SW480 (cell line): ENCODE data around the gene EHD2.
"Not testable (repeated sequence)": the region's sequence is repeated elsewhere in the genome, so short reads cannot be mapped to it uniquely, and the experiment has no call there.

ENCODE experiments used
- DNase-seq: peaks from one replicate; pipeline ENCODE4 v3.0.0-alpha.2; 2016; ENCODE audit warnings: low spot score

EHD2 gene, protein sequence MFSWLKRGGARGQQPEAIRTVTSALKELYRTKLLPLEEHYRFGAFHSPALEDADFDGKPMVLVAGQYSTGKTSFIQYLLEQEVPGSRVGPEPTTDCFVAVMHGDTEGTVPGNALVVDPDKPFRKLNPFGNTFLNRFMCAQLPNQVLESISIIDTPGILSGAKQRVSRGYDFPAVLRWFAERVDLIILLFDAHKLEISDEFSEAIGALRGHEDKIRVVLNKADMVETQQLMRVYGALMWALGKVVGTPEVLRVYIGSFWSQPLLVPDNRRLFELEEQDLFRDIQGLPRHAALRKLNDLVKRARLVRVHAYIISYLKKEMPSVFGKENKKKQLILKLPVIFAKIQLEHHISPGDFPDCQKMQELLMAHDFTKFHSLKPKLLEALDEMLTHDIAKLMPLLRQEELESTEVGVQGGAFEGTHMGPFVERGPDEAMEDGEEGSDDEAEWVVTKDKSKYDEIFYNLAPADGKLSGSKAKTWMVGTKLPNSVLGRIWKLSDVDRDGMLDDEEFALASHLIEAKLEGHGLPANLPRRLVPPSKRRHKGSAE

DNA sequence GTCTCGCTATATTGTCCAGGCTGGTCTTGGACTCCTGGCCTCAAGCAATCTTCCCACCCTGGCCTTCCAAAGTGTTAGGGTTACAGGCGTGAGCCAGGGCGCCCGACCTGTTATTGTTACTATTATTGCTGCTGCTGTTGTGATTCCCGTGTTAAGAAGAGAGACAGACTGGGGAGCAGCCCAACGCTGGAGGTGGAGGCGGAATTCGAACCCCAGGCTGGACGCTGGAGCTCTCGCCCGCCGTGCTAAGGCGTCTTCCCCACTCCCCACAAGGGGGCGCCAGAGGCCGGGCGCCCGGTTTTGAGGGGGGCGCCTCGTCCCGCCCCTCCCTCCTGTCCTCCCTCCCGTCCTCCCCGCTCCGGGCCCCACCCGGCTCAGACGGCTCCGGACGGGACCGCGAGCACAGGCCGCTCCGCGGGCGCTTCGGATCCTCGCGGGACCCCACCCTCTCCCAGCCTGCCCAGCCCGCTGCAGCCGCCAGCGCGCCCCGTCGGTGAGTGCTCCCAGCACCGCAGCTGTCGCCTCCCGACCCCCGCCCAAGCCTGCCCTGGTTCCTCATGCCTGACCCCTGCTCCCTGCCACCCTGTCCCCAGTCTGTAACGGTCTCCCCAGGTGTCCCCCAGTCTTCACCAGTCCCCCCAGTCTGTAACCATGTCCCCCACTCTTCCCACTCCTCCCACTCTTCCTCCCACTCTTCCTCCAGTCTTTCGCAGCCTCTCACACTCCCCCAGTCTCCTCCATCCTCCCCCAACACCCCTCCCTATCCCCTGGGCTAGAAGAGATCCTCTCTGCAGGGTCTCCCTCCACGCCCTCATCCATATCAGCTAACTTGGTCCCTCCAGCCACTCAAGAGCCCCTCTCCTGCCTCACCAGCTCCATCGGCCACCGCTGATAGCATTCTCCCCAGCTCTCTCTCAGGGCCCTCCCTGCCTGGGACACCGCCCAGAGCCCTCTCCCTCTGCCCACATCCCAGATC lies at the start of gene EHD2:
Gene EHD2, plus strand, starts transcription at position 377 of the 976 bp plus-strand sequence. CDS start 3,191 bp downstream, outside the sequence.
- no peak for DNase-seq

DNA sequence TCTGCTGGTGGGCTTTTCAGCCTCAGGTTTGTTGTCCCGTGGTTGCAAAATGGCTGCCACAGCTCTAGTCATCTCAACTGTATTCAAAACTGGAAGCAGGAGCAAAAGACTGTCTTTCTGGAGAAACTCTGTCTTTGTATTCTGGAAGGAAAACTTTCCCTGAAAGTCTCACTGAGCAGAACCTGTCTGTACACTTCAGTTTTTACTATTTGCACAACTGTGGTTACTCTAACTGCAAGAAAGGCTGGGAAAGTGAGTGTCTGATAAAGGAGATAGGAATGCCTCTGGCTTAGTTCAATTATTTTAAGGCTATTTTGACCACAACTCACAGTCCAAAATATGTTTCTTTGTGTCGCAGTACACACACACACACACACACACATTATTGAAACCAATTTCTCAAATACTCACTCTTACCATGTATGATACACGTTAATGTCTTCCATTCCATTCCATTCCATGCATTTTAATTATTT lies 49.7 kb upstream of the EHD2 start:
- DNase-seq: peak; percentile 31

DNA sequence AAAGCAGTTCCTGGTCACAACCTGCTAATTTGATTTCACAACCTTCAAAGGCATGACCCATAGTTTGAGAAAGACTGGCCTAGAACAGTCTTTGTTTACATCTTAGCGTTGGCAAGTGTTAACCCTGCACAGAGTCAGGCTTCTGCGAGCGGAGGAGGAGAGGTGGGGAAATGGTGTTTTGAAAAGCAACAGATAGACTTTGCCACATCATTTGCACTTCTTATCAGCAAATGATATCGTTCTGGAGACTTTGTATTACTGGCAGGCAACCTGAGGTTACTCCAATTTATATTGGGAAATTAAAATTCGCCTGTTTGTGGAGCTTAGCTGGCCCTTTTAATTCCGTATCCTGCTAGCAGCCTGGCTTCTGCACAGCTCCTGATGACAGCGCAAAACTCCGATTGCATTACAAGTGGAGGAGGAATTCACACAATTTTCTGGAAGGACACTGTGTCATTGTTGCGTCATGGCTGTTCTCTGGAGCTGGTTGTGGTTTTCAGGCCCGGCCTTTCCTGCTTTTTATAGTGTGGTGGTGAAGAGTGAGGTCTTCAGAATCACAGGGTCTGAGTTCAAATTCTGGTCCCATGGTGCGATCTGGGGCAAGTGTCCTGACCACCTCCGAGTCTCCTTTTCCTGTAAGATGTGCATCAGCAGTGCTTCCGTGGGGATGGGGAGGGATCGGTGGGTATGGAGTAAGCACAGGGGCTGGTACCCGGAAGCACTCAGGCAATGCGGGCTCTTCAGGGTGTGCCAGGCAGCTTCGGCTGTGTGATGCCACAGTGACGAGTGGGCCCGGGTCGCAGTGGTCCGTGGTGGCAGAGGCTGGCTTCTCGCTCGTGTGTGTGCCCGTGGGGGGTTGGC lies 49.1 kb upstream of the EHD2 start:
- DNase-seq: peak; percentile 29

DNA sequence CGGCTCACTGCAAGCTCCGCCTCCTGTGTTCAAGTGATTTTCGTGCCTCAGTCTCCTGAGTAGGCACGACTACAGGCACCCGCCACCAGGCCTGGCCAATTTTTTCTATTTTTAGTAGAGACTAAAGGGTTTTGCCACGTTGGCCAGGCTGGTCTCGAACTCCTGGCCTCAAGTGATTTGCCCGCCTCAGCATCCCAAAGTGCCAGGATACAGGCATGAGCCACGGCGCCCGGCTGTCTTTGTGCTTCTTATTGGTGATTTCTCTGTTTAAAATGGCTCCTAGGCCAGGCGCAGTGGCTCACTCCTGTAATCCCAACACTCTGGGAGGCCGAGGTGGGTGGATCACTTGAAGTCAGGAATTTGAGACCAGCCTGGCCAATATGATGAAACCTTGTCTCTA lies 44.7 kb upstream of the EHD2 start:
- DNase-seq: not testable (repeated sequence)

DNA sequence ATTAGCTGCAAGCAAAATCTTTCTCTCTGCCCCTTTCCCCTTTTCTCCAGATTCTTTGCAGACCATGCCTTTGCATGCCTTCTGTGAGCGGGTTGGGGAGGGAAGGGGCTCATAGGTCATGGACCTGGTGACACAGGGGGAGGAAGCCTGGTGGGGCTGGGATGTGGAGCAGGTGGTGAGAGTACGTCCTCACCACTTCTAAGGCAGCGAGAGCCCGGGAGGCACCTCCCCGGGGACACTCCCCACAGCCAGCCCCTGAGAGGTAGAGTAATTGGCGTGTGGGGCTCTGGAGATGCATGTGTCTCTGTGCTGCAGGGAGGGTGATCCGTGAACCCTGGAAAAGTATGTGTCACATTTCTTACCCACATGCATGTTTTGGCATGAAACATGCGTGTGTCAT lies 42.5 kb upstream of the EHD2 start:
- DNase-seq: no peak

DNA sequence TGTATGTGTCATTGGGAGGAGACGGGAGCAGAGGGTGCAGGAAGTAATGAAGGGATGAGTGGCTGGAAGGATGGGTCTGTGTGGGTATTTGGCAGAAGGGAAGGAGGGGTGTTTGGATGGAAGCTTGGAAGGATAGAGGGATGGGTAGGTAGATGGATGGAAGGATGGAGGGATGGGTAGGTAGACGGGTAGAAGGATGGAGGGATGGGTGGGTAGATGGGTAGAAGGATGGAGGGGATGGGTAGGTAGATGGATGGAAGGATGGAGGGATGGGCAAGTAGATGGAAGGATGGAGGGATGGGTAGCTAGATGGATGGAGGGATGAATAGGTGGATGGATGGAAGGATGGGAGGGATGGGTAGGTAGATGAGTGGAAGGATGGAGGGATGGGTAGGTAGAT lies 41.7 kb upstream of the EHD2 start:
- no peak for DNase-seq

DNA sequence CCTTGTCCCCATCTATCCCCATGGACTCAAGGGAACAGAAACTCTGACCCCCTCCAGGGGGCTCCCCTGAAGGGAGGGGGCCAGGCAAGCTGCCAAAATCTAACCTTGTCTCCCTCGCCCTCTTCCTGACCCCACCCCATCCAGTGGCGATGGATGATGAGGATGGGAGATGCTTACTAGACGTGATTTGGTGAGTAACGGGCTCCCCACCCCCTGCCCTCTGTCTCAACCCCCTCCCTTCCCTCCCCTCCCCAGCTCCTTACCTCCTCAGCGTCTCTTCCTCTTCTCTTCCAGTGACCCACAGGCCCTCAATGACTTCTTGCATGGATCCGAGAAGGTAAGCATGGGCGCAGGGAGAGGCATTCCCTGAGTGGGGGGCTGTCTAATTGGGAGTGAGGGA lies 39.8 kb upstream of the EHD2 start:
- DNase-seq: no peak

DNA sequence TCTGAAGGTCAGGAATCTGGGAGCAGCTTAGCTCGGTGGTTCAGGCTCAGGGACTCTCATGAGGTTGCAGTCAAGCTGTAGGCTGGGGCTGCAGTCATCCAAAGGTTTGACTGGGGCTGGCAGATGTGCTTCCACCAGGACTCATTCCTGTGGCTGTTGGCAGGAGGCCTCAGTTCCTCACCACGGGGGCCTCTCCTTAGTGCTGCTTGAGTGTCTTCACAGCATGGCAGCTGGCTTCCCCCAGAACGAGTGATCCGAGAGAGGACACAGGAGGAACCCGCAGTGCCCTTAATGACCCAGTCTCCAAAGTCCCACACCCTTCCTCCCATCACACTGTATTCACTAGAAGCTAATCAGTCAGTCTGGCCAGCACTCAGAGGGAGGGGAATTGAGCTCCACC lies 38.7 kb upstream of the EHD2 start:
- no peak for DNase-seq

DNA sequence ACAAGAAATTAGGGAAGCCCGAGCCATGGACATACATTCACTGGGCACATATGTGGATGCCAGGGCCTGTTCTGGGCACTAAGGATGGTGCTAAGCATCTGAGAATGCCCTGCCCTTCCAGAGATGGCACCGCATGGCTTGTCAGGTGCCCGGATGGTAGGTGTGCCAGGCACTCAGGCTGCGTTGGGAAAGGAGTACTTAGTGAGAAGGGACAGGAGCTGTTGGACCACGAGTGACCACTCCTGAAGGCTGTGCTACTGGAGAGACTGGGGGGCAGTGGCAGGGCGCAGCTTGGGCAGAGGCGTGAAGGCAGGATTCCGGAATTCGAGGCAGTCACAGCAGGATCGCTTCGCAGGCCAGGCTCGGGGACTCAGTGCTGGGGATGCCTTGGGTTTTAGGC lies 38.0 kb upstream of the EHD2 start:
- DNase-seq: no peak

DNA sequence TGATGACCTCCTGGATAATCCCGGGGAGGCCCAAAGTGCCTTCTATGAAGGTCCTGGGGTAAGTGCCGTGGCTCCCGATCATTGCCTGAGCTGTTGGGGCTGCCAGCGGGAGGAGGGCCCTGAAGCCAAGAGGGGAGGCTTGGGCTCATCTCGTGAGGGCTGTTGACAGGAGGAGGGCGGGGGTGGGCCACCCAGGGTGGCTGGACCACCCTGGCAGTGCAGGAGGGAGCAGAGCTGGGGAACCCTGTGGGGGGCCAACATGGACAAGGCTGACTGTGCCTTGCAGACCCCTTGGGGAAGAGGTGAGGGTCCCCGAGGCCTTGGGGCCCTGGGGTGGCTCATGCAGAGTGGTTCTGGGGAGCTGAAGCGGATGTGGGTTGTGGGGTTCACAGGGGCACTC lies 37.4 kb upstream of the EHD2 start:
- DNase-seq: no peak

DNA sequence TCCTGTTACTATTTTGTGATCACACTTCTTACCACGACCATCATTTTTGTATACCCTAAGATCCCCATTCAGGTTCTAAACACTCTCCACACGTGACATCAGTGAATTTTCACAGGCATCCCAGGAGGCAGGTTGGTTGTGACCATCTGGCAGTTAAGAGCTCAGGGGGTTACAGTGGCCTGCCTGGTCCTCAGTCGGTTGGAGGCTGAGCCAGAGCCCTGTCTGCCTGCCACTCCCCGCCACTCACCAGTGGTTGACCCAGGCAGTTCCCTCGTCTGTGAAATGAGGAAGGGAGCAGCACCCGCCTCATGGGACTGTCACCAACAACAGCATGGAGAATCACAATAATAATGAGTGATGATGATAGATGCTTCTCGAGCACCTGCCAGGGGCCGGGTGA lies 36.4 kb upstream of the EHD2 start:
- no peak for DNase-seq

DNA sequence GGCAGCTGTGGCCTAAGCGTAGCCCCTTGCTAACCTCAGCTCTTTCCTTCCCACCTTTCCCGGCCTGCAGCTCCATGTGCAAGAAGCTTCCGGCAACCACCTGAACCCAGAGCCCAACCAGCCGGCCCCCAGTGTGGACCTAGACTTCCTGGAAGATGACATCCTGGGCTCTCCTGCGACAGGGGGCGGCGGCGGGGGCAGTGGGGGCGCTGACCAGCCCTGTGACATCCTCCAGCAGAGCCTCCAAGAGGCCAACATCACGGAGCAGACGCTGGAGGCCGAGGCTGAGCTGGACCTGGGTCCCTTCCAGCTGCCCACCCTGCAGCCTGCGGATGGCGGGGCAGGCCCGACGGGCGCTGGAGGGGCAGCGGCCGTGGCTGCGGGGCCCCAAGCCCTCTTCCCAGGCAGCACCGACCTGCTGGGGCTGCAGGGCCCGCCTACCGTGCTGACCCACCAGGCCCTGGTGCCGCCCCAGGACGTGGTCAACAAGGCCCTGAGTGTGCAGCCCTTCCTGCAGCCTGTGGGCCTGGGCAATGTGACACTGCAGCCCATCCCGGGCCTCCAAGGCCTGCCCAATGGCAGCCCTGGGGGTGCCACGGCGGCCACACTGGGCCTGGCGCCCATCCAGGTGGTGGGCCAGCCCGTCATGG lies 33.8 kb upstream of the EHD2 start:
- DNase-seq: no peak

DNA sequence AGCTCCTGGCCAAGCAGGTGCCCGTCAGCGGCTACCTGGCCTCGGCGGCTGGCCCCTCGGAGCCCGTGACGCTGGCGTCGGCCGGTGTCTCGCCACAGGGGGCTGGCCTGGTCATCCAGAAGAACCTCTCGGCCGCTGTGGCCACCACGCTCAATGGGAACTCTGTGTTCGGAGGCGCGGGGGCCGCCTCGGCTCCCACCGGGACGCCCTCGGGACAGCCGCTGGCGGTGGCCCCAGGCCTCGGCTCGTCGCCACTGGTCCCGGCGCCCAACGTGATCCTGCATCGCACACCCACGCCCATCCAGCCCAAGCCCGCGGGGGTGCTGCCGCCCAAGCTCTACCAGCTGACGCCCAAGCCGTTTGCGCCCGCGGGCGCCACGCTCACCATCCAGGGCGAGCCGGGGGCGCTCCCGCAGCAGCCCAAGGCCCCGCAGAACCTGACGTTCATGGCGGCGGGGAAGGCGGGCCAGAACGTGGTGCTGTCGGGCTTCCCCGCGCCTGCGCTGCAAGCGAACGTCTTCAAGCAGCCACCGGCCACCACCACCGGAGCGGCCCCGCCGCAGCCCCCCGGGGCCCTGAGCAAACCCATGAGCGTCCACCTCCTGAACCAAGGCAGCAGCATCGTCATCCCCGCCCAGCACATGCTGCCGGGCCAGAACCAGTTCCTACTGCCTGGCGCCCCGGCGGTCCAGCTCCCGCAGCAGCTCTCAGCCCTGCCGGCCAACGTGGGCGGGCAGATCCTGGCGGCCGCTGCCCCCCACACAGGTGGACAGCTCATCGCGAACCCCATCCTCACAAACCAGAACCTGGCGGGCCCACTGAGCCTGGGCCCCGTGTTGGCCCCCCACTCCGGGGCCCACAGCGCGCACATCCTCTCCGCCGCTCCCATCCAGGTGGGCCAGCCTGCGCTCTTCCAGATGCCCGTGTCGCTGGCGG lies 33.0 kb upstream of the EHD2 start:
- no peak for DNase-seq

DNA sequence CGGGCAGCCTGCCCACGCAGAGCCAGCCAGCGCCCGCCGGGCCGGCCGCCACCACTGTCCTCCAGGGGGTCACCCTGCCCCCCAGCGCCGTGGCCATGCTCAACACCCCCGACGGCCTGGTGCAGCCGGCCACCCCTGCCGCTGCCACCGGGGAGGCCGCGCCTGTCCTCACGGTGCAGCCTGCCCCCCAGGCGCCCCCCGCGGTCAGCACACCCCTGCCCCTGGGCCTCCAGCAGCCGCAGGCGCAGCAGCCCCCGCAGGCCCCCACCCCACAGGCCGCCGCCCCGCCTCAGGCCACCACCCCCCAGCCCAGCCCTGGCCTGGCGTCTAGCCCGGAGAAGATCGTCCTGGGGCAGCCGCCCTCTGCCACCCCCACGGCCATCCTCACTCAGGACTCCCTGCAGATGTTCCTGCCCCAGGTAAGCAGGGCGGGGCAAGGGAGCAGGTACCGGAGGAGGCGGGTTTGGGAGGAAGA lies 32.3 kb upstream of the EHD2 start:
- DNase-seq: no peak

DNA sequence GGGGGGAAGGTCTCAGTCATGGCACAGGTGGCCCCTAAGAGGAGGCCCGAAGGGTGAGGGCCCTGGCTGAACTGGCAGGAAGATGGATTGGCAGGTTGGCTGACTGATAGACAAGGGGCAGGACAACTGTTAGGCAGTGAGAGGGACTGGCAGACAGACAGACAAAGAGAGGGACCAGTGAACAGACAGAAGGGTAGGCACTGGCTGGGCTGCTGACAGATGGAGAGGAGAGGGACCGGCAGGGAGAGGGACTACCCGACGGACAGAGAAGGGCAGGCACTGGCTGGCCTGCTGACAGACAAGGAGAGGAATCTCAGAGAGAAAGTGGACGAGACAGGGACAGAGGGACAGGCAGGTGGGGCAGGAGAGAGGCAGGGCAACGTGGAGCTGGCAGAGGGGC lies 31.8 kb upstream of the EHD2 start:
- DNase-seq: no peak

DNA sequence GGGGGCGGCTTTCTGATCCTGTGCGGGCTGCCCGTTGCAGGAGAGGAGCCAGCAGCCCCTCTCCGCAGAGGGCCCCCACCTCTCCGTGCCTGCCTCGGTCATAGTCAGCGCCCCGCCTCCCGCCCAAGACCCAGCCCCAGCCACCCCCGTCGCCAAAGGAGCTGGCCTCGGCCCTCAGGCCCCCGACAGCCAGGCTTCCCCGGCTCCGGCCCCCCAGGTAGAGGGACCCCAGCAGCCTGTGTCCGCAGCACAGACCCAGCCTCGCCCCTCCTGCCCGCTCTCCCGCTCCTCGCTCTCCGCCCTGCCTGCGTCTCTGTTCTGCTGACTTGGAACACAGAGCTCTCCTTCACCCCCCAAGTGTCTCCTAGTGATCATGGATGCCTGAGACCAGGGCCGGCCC lies 31.3 kb upstream of the EHD2 start:
- DNase-seq: no peak

DNA sequence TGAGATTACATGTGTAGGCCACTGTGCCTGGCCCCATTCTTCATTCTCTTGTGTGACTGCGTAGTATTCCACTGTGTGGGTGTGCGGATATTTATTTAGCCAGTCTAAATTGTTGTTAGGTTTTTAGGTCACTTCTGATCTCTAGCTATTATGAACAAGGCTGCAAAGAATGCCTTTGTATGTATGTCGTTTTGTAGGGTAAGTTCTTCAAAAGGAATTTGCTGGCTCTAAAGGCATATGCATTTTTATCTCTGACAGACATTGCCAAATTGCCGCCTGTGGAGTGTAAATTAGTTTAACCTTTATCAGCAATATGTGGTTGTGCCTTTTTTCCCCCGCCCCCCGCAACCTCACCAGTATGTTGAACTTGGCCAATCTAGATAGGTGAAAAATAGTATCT lies 30.3 kb upstream of the EHD2 start:
- no peak for DNase-seq

DNA sequence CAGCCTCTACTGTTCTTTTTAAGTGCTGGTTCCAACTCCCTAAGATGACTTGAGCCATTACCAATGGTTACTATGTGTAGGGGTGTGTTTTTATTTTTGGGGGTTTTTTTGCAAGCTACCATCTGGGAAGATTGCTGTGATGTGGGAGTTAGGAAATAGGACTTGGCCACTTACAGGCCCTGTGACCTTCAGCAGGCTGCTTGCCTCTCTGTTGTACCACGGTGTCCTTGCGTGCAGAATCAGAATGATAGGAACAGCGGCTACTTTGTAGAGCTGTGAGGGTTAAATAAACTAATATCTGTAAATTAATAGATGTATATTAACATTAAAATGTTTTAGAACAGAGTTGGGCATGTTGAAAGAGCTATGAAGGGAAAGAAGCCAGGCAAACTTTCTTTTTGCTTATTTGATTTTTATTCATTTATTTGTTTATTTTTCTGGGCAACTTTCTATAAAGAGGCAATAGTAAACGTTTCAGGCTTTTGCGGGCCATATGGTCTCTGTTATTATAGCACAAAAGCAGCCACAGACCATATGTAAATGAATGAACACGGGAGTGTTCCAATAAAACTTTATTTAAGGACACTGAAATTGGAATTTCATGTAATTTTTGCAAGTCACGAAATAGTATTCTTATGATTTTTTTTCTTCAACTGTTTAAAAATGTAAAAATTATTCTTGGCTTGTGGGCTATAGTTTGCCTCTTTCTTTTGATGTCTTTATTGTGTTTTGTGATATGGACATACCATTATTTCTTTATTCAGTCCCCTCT lies 26.4 kb upstream of the EHD2 start:
- no peak for DNase-seq

DNA sequence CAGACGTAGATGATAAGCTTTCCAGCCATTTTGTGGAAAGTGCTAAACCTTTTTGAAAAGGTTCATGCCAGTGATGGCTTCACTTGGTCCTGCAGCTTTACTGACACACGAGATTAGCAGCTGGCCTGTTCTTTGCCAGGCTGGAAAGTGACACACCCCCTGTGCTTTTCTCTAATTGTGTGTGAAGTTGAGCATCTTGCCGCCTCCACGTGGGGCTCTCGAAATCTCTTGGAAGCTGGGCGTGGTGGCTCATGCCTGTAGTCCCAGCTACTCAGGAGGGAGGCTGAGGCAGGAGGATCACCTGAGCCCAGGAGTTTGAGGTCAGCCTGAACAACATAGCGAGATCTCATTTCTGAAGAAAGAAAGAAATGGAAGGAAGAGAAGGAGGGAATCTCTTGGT lies 25.3 kb upstream of the EHD2 start:
- DNase-seq: no peak
